Measurements from ENCODE around the gene FAM117A.

The FAM117A gene

GRCh38 chr17:49696233-49696761 is 67.6 kb downstream of the FAM117A start:
- peaks cover 21% of the 10 kb centered on the region for H3K4me1 Mint-ChIP-seq
- no peak overlapping the region for H3K4me3 Mint-ChIP-seq
- ATAC-seq (ENCODE audit: low read depth), result peak; percentile 76
- peak overlapping the region; percentile 76 for H3K27ac Mint-ChIP-seq
- DNase-seq (ENCODE audit: low spot score in 2 of 2), result no peak
- peaks cover 13% of the 10 kb centered on the region for H3K36me3 Mint-ChIP-seq
- H3K9me3 Mint-ChIP-seq, result no peaks in the 10 kb centered on the region
- peaks cover 6% of the 10 kb centered on the region for H3K27me3 Mint-ChIP-seq

GRCh38 chr17:49695698-49696232 is 68.2 kb downstream of the FAM117A start:
- ATAC-seq (ENCODE audit: low read depth) (peak; percentile 7), DNase-seq (ENCODE audit: low spot score in 2 of 2) (no peak)
- H3K4me1 Mint-ChIP-seq, result peaks cover 21% of the 10 kb centered on the region
- H3K36me3 Mint-ChIP-seq, result peaks cover 12% of the 10 kb centered on the region
- H3K4me3 Mint-ChIP-seq, result no peak overlapping the region
- no peaks in the 10 kb centered on the region for H3K9me3 Mint-ChIP-seq
- peak overlapping the region; percentile 76 for H3K27ac Mint-ChIP-seq
- peaks cover 6% of the 10 kb centered on the region for H3K27me3 Mint-ChIP-seq

DNA sequence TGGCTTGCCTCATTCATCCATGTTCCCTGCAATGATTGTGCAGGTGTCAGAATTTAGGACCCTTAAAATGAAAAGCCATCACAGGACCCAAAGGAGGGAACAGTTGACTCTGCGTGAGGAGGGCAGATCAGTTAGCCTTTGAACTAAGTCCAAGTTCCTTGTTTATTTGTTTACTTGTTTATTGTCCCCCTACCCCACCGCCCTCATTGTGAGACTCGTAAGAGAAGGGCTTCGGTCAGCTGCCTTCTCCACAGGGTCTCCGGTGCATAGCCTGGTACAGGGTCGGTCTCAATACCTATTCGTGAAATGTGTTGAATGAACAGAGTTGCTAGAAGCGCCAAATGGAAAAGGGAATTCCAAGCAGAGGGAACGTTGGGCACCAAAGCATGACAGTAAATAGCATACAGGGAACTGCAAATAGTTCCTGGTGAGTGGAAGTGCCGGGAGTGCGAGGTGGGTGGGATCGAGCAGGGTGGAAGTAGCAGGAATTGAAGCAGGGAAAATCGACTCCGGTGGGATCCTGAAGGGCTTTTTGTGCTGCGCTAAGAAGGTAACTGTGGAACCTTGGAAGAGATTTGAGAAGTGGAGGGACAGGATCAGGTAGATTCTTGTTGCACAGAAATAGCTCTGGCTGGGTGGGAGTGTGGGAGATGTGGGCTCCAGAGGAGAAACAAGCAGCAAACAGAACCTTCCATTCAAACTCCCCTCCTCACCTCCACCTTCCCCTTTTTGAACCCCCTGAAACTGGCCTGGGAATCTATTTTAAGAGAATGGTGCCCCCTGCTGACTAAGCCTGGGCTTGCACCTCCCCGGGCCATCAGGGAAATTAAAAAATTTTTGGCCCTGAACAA is 68.9 kb downstream of the FAM117A start:
- Mint-ChIP-seq H3K9me3 (no peaks in the 10 kb centered on the region), H3K4me1 (peaks cover 21% of the 10 kb centered on the region), H3K36me3 (peaks cover 8% of the 10 kb centered on the region), H3K4me3 (no peak overlapping the region), H3K27me3 (peaks cover 6% of the 10 kb centered on the region), H3K27ac (peak overlapping the region; percentile 35)
- peak; percentile 81 to 85 for DNase-seq (ENCODE audit: low spot score in 2 of 2)
- peak; percentile 74 for ATAC-seq (ENCODE audit: low read depth)

- Mint-ChIP-seq H3K36me3 (peaks cover 2% of the 10 kb centered on the region), H3K27me3 (peaks cover 6% of the 10 kb centered on the region), H3K4me3 (no peak overlapping the region), H3K27ac (no peak overlapping the region), H3K4me1 (peaks cover 27% of the 10 kb centered on the region), H3K9me3 (no peaks in the 10 kb centered on the region)
- ATAC-seq (ENCODE audit: low read depth), result no peak
- DNase-seq (ENCODE audit: low spot score in 2 of 2), result no peak
These were observed 71.2 kb downstream of the FAM117A start for GRCh38 chr17:49692751-49693150.

- Mint-ChIP-seq H3K4me3 (no peak overlapping the region), H3K36me3 (peaks cover 2% of the 10 kb centered on the region), H3K4me1 (peaks cover 27% of the 10 kb centered on the region), H3K27me3 (peaks cover 6% of the 10 kb centered on the region), H3K27ac (no peak overlapping the region), H3K9me3 (no peaks in the 10 kb centered on the region)
- ATAC-seq (ENCODE audit: low read depth) (no peak), DNase-seq (ENCODE audit: low spot score in 2 of 2) (no peak)
These were observed 72.2 kb downstream of the FAM117A start for GRCh38 chr17:49691677-49692191.

DNA sequence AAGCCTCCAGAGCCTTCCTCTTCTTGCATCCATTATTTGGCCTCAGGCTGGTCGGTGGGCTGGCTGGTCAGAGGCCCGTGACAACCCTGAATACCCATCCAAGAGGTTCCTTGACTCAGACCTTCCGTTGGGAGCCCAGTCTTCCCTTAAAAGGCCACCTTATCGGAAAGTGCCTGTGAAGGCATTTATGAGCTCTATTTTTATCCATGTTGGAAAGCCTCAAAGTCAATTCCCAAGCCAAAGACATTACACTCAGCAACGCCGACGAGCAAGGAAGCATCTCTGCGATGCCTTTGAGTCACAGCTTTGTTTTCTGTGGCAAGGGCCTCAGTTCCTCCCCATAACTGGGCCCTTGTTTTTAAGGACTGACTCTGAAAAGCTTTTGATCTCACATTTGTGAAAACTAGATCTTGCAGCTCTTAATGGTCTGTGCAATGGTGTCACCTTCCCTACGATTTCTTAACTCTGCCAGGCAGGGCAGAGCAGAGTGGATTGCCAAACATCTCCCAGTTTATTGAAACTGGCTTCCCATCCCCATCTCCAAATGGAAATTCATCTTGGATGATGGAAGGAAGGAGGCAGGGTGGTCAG is 72.8 kb downstream of the FAM117A start:
- H3K36me3 Mint-ChIP-seq, result peaks cover 2% of the 10 kb centered on the region
- no peak for ATAC-seq (ENCODE audit: low read depth)
- peaks cover 6% of the 10 kb centered on the region for H3K27me3 Mint-ChIP-seq
- no peak overlapping the region for H3K27ac Mint-ChIP-seq
- H3K4me3 Mint-ChIP-seq, result no peak overlapping the region
- H3K9me3 Mint-ChIP-seq, result no peaks in the 10 kb centered on the region
- no peak for DNase-seq (ENCODE audit: low spot score in 2 of 2)
- peaks cover 22% of the 10 kb centered on the region for H3K4me1 Mint-ChIP-seq

DNA sequence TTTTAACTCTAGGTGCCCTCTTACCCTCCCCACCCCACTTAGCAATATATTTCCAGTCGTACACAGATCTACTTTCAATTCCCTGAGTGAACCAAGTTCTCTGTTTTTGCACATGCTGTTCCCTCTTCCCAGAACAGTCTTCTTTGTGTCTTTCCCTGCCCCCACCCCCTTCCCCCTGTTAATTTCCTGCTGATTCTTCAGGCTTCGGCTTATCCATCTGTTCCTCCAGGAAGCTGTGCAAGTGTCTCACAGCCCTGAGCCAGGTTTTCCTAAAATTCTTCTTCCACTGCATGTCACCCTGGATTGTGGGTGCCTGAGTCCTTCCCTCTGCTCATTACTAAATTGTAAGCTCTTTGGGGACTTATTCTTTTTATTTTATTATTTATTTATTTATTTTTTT is 73.7 kb downstream of the FAM117A start:
- H3K4me3 Mint-ChIP-seq, result no peak overlapping the region
- H3K9me3 Mint-ChIP-seq, result no peaks in the 10 kb centered on the region
- H3K27ac Mint-ChIP-seq, result no peak overlapping the region
- ATAC-seq (ENCODE audit: low read depth) (no peak), DNase-seq (ENCODE audit: low spot score in 2 of 2) (no peak)
- H3K27me3 Mint-ChIP-seq, result peaks cover 6% of the 10 kb centered on the region
- H3K36me3 Mint-ChIP-seq, result peaks cover 2% of the 10 kb centered on the region
- peaks cover 14% of the 10 kb centered on the region for H3K4me1 Mint-ChIP-seq

GRCh38 chr17:49688848-49689247 is 75.1 kb downstream of the FAM117A start:
- DNase-seq (ENCODE audit: low spot score in 2 of 2), result no peak

GRCh38 chr17:49687878-49688491 is 75.9 kb downstream of the FAM117A start:
- DNase-seq (ENCODE audit: low spot score in 2 of 2) (no peak), ATAC-seq (ENCODE audit: low read depth) (peak; percentile 59)

More at GRCh38 chr17:49688848-49689247, 75.1 kb downstream of the FAM117A start:
- peaks cover 2% of the 10 kb centered on the region for H3K36me3 Mint-ChIP-seq
- H3K27ac Mint-ChIP-seq, result no peak overlapping the region
- H3K4me1 Mint-ChIP-seq, result peaks cover 10% of the 10 kb centered on the region
- H3K9me3 Mint-ChIP-seq, result no peaks in the 10 kb centered on the region
- H3K4me3 Mint-ChIP-seq, result no peak overlapping the region
- no peak for ATAC-seq (ENCODE audit: low read depth)
- peaks cover 6% of the 10 kb centered on the region for H3K27me3 Mint-ChIP-seq

GRCh38 chr17:49681106-49681979 is 82.6 kb downstream of the FAM117A start:
- ATAC-seq (ENCODE audit: low read depth) (no peak), DNase-seq (ENCODE audit: low spot score in 2 of 2) (no peak)
- H3K36me3 Mint-ChIP-seq, result no peaks in the 10 kb centered on the region
- H3K4me3 Mint-ChIP-seq, result no peak overlapping the region
- H3K4me1 Mint-ChIP-seq, result peaks cover 15% of the 10 kb centered on the region
- H3K9me3 Mint-ChIP-seq, result no peaks in the 10 kb centered on the region
- no peaks in the 10 kb centered on the region for H3K27me3 Mint-ChIP-seq
- H3K27ac Mint-ChIP-seq, result peak overlapping the region; percentile 53

More at GRCh38 chr17:49687878-49688491, 75.9 kb downstream of the FAM117A start:
- Mint-ChIP-seq H3K27me3 (peaks cover 6% of the 10 kb centered on the region), H3K4me3 (no peak overlapping the region), H3K36me3 (peaks cover 2% of the 10 kb centered on the region), H3K9me3 (no peaks in the 10 kb centered on the region), H3K27ac (peak overlapping the region; percentile 17), H3K4me1 (peaks cover 10% of the 10 kb centered on the region)

GRCh38 chr17:49680314-49680713 is 83.6 kb downstream of the FAM117A start:
- no peaks in the 10 kb centered on the region for H3K27me3 Mint-ChIP-seq
- ATAC-seq (ENCODE audit: low read depth) (no peak), DNase-seq (ENCODE audit: low spot score in 2 of 2) (no peak)
- no peak overlapping the region for H3K4me3 Mint-ChIP-seq
- no peaks in the 10 kb centered on the region for H3K9me3 Mint-ChIP-seq
- peaks cover under 1% of the 10 kb centered on the region for H3K36me3 Mint-ChIP-seq
- peaks cover 22% of the 10 kb centered on the region for H3K4me1 Mint-ChIP-seq
- peak overlapping the region; percentile 53 for H3K27ac Mint-ChIP-seq

GRCh38 chr17:49677933-49678847 is 85.7 kb downstream of the FAM117A start, which contains the start of gene SPOP:
TSS of gene SPOP (minus strand) at chr17:49678097. CDS start at chr17:49622810, 55,287 bp downstream.
- ATAC-seq (ENCODE audit: low read depth) (peak; percentile 81), DNase-seq (ENCODE audit: low spot score in 2 of 2) (peak; percentile 95 to 99)
- Mint-ChIP-seq H3K27me3 (no peaks in the 10 kb centered on the region), H3K27ac (peak within 1 kb of the TSS; percentile 98), H3K4me1 (peaks cover 34% of the 10 kb centered on the region), H3K4me3 (peak within 1 kb of the TSS; percentile 93), H3K36me3 (peaks cover 10% of the 10 kb centered on the region), H3K9me3 (no peaks in the 10 kb centered on the region)

All from memory B cell (primary cell).